ENCODE results near the gene PRDM15.
"Not testable (repeated sequence)": the region's sequence is repeated elsewhere in the genome, so short reads cannot be mapped to it uniquely, and the experiment has no call there.

The PRDM15 gene

GRCh38 chr21:41805038-41805437, 74.1 kb downstream of the PRDM15 start:
- DNase-seq (ENCODE audit: low spot score), result no peak

- no peak for DNase-seq (ENCODE audit: low spot score)
These were observed 74.8 kb downstream of the PRDM15 start for GRCh38 chr21:41804381-41804780.

- DNase-seq (ENCODE audit: low spot score), result no peak
These were observed 75.8 kb downstream of the PRDM15 start for GRCh38 chr21:41803316-41803715.

DNA sequence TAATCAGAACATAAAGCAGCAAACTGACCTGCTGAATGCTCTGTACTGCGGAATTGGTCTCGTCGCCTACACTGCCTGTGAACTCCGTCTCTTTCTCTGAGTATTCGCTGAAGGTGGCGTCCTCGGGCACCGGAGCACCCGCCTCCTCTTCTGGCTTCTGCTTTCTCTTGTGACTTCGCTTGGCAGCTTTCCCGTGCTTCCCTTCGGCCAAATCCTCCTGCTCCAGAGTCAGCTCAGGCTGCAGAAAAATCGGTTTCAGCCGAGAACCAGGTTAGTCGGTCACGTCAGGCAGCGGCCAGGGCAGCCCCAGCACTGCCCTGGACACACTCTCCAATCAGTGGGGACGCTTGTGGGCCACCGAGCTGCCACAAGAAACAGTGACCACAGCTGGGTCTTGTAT, 76.5 kb downstream of the PRDM15 start:
- DNase-seq (ENCODE audit: low spot score), result no peak

GRCh38 chr21:41802198-41802584, 77.0 kb downstream of the PRDM15 start:
- no peak for DNase-seq (ENCODE audit: low spot score)

GRCh38 chr21:41801321-41802197, 77.6 kb downstream of the PRDM15 start:
- DNase-seq (ENCODE audit: low spot score), result no peak

DNA sequence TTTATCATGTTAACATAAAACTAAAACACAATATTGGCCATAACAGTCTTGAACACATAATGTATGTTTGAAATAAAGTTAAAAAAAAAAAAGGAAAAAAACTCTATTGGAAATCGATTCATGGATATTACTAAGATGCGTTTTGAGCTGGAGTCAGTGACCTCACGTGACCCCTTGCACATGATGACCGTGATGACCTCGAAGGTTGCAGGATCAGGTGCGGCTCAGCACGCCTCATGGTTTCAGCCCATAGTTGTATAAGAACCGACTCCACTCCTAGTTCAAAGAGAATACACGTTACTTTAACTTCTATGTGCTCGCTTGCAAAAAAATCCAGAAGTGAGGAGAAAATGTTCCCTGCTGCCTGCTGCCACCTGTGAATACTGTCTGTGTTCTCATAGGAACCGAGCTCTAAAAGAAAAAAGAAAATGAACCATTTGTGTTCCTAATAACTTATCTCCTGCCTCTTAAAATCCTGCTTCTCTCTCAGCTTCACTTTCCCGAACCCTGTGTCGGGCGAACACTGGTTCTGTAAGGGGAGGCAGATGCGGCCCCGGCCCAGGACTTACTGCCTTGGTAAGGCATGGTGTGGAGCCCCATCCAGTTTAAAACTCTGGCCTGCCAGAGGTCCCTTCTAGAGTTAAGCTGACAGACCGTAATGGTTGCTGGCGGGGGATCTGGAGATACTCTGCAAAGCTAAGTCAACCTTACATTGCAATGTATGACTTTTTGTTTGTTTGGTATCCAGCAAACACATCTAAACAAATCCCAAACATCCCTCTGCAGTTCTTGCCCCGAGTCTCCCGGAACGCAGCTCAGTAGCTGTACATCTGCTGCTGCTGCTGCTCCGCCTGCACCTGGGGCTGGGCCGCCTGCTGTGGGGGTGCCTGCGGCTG, 78.5 kb downstream of the PRDM15 start:
- no peak for DNase-seq (ENCODE audit: low spot score)

DNA sequence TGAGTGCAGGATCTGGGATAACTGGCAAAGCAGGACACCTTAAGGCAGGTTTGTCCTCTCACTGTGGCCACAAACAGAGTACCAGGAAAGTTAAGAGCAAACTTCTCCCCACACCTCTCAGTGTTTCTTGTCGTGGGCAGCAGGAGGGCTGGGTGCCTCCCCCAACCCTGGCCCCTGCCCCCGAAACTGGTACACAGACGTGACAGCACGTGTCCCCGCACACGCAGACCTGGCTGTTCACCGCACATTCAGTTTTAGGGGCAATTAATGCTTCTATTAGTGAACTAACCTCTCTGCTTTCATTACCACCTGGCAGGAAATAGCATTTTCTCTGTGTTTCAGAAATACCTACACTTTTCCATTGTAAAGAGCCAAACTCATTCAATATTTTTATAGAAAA, 79.4 kb downstream of the PRDM15 start:
- no peak for DNase-seq (ENCODE audit: low spot score)

- DNase-seq (ENCODE audit: low spot score), result no peak
These were observed 80.8 kb downstream of the PRDM15 start for GRCh38 chr21:41798326-41798725.

GRCh38 chr21:41796476-41797080, 82.6 kb downstream of the PRDM15 start:
- no peak for DNase-seq (ENCODE audit: low spot score)

DNA sequence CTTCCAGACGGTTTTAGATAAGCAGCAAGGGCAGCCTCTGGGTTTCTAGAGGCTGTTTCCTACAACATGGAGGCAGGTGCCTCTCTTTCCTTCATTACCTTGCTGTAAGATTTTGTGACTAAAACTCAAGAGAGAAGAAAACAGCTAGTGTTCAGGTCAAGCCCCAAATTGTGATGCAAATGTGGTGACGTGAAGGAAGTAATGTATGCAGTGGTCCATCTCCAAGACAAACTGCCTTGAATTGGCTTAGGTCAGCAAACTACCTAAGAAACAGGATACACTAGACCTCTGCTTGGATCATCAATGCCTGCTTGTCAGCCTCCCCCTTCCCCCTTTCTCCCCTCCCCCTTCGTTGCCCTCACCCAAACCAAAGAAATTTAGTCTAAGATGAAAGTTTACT, 83.4 kb downstream of the PRDM15 start:
- no peak for DNase-seq (ENCODE audit: low spot score)

GRCh38 chr21:41794600-41794999, 84.5 kb downstream of the PRDM15 start:
- no peak for DNase-seq (ENCODE audit: low spot score)

DNA sequence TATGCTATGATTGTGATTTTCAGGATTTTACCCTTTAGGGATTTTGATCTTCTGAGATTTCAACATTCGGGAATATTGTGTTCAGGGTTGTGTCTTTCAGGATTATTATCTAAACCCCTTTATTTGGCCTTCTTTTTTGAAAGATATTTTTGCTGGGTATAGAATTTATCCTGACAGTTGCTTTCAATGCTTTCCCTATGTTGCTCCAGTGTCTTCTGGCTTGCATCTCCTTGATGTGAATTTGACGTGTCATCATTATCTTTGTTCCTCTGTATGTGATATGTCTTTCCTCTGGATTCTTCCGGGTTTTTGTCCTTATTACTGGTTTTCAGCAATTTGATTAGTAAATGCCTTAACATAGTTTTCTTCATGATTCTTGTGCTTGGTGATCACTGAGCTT, 86.4 kb downstream of the PRDM15 start:
- DNase-seq (ENCODE audit: low spot score), result no peak

DNA sequence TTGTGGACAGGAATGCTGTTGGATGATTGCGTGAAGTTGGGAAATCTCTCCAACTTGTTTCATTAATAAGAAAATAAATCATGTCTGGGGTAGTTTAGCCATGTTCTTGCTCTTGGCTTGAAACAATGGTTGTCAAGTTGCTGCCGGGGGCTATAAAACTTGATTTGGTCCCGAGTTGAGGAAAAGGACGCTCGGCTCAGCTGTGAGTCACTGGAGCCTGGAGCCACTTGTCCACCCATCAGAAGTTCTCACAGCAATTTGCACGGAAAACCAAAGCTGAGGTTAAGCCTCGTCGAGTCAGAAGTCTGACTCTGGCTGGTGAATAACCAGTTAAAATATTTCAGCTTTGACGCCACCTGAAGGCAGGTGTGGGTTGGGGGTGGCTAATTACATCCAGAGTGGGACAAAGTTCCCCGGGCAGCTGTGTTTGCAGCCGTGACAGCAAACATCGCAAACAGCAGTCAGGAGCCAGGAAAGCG, 92.6 kb downstream of the PRDM15 start:
- DNase-seq (ENCODE audit: low spot score), result no peak

GRCh38 chr21:41785262-41785661, 93.9 kb downstream of the PRDM15 start:
- not testable (repeated sequence) for DNase-seq (ENCODE audit: low spot score)

DNA sequence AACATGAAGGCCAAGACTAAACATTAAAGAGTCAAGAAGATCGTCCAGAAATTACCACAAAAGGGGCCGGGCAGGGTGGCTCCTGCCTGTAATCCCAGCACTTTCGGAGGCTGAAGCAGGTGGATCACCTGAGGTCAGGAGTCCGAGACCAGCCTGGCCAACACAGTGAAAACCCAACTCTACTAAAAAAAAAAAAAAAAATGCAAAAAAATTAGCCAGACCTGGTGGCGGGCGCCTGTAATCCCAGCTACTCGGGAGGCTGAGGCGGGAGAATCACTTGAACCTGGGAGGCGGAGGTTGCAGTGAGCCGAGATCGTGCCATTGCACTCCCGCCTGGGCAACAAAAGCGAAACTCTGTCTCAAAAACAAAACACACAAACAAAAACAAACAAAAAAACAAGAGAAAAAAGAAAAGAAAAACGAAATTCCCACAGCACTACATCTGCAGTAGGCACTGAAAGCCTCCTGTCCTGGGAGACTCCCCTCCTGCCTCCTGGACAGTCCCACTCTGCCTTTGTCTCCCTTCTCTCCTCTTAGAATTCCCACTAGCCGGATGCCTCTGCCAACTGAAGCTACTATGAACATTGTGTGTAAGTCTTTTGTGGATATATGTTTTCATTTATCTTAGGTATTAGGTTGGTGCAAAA, 94.6 kb downstream of the PRDM15 start:
- no peak for DNase-seq (ENCODE audit: low spot score)

DNA sequence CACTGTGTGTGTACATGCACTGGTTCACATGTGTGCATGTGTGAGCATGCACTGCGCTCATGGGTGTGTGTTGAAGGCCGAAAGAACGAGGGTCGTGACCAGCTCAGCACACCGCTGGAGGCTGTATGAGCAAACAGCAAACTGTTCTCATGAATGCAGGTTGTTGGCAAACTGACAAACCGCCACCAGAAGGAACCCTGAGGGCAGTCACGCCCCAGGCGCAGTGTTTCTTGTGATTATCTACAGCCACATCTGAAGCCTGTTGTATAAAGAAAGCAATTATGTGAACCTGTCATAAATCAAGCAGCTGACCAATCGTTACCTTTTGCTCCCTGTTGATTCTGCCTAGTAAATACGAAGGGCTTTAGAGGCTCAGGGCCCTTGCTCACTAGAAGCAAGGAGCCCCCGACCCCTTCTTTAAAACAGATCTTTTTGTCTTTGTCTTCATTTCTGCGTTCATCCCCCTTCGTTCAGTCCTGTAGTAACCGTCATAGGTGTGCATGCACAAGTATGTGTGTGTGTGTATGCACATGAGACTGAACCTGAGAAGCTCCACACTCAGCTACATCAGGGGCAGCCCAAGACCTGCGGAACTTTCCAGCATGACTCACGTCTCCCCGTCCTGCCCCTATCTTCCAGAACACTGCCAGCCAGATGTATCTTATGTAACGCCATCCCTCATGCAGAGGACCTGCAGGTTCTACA, 95.5 kb downstream of the PRDM15 start:
- DNase-seq (ENCODE audit: low spot score), result no peak

DNA sequence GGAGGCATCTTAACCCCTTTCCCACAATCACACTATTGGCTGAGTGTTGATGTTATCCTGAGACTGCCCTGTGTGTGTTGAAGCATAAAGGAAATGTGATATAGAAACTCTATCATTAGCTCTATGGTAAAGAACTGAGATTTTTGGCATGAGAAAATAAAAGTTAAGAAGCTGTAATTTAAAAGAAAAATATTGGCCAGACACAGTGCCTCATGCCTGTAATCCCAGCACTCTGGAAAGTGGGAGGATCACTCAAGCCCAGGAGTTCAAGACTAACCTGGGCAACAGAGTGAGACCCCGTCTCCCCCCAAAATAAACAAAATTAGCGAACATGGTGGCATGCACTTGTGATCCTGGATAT, 98.1 kb downstream of the PRDM15 start:
- DNase-seq (ENCODE audit: low spot score), result no peak

- no peak for DNase-seq (ENCODE audit: low spot score)
These were observed 98.7 kb downstream of the PRDM15 start for GRCh38 chr21:41780337-41781049.

- DNase-seq (ENCODE audit: low spot score), result no peak
These were observed 99.5 kb downstream of the PRDM15 start for GRCh38 chr21:41779659-41780058.

Measured in CD4-positive, alpha-beta T cell treated with Interleukin-2 at 100 ng/mL for 4 hours (primary cell).